ENCODE results near the gene MEIS1.

- no peak for TF ChIP-seq CTCF (IDR thresholded peaks at IDR 0.05)
- TF ChIP-seq EP300 (IDR thresholded peaks at IDR 0.05; ENCODE audit: low read depth), result no peak
- no peak for TF ChIP-seq POLR2A (IDR thresholded peaks at IDR 0.05)
Observed at GRCh38 chr2:66523377-66523969, 88.5 kb downstream of the MEIS1 start.

Data from transverse colon (tissue), 3 donors.